Measurements from ENCODE around the gene TBCD.
A peak's percentile ranks its signal among the peaks of the same experiment; 100 is the strongest.

Gene TBCD

GRCh38 chr17:82915010-82915756, 163.3 kb downstream of the TBCD start:
- H3K9me2 ChIP-seq (replicated peaks; ENCODE audit: insufficient read depth, low read length), result no peaks in the 10 kb centered on the region
- no peak overlapping the region for H3K4me3 ChIP-seq (ENCODE audit: insufficient read depth, low read length, poor library complexity, severe bottlenecking)
- H3K9me3 ChIP-seq (ENCODE audit: insufficient read depth, low read length), result no peaks in the 10 kb centered on the region
- no peaks in the 10 kb centered on the region for H3K36me3 ChIP-seq (ENCODE audit: low read length)
- H3K79me2 ChIP-seq (ENCODE audit: insufficient read depth, low read length), result no peaks in the 10 kb centered on the region
- peak overlapping the region; percentile 33 for H3K27ac ChIP-seq (ENCODE audit: low read depth, low read length)
- H3K27me3 ChIP-seq (ENCODE audit: low read length), result no peaks in the 10 kb centered on the region
- H4K20me1 ChIP-seq (ENCODE audit: low read depth, low read length), result no peaks in the 10 kb centered on the region
- peak overlapping the region; percentile 23 for H3K4me2 ChIP-seq (ENCODE audit: low read depth, low read length, poor library complexity, severe bottlenecking)
- H3K9ac ChIP-seq (ENCODE audit: low read length), result no peak overlapping the region
- peak; percentile 26 for TF ChIP-seq CTCF (IDR thresholded peaks at IDR 0.05; ENCODE audit: insufficient read depth, low read length, poor library complexity, severe bottlenecking)
- TF ChIP-seq EZH2phosphoT487 (conservative IDR thresholded peaks at IDR 0.05; ENCODE audit: low read length), result no peak
- no peak overlapping the region for H2AFZ ChIP-seq (ENCODE audit: low read depth, low read length, severe bottlenecking)
- H3F3A ChIP-seq (ENCODE audit: insufficient read depth), result no peaks in the 10 kb centered on the region

DNA sequence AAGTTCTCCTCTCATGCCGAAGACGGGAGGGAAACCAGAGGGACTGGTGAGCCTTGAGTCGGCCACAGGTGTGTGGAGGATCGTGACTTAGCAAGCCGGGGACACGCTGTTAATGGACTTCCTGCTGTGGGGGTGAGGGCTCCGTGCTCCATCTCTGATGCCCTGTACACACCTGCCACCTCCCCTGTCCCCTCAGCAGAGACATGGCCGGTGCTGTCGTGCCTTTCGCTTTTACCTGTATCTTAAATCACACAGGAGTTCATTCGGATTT, 163.8 kb downstream of the TBCD start:
- no peak overlapping the region for H3K4me3 ChIP-seq (ENCODE audit: insufficient read depth, low read length, poor library complexity, severe bottlenecking)
- peak overlapping the region; percentile 23 for H3K4me2 ChIP-seq (ENCODE audit: low read depth, low read length, poor library complexity, severe bottlenecking)
- H3K9me2 ChIP-seq (replicated peaks; ENCODE audit: insufficient read depth, low read length), result no peaks in the 10 kb centered on the region
- no peaks in the 10 kb centered on the region for H3F3A ChIP-seq (ENCODE audit: insufficient read depth)
- peak overlapping the region; percentile 33 for H3K27ac ChIP-seq (ENCODE audit: low read depth, low read length)
- H3K27me3 ChIP-seq (ENCODE audit: low read length), result no peaks in the 10 kb centered on the region
- H3K9ac ChIP-seq (ENCODE audit: low read length), result no peak overlapping the region
- no peaks in the 10 kb centered on the region for H3K79me2 ChIP-seq (ENCODE audit: insufficient read depth, low read length)
- H3K9me3 ChIP-seq (ENCODE audit: insufficient read depth, low read length), result no peaks in the 10 kb centered on the region
- H3K36me3 ChIP-seq (ENCODE audit: low read length), result no peaks in the 10 kb centered on the region
- H2AFZ ChIP-seq (ENCODE audit: low read depth, low read length, severe bottlenecking), result no peak overlapping the region
- H4K20me1 ChIP-seq (ENCODE audit: low read depth, low read length), result no peaks in the 10 kb centered on the region
- TF ChIP-seq EZH2phosphoT487 (conservative IDR thresholded peaks at IDR 0.05; ENCODE audit: low read length), result no peak
- TF ChIP-seq CTCF (IDR thresholded peaks at IDR 0.05; ENCODE audit: insufficient read depth, low read length, poor library complexity, severe bottlenecking), result no peak

- H3K4me2 ChIP-seq (ENCODE audit: low read depth, low read length, poor library complexity, severe bottlenecking), result no peak overlapping the region
- no peak overlapping the region for H3K9ac ChIP-seq (ENCODE audit: low read length)
- H2AFZ ChIP-seq (ENCODE audit: low read depth, low read length, severe bottlenecking), result no peak overlapping the region
- H3K79me2 ChIP-seq (ENCODE audit: insufficient read depth, low read length), result no peaks in the 10 kb centered on the region
- H4K20me1 ChIP-seq (ENCODE audit: low read depth, low read length), result no peaks in the 10 kb centered on the region
- no peaks in the 10 kb centered on the region for H3K27me3 ChIP-seq (ENCODE audit: low read length)
- H3F3A ChIP-seq (ENCODE audit: insufficient read depth), result no peaks in the 10 kb centered on the region
- no peaks in the 10 kb centered on the region for H3K9me2 ChIP-seq (replicated peaks; ENCODE audit: insufficient read depth, low read length)
- H3K9me3 ChIP-seq (ENCODE audit: insufficient read depth, low read length), result no peaks in the 10 kb centered on the region
- no peak overlapping the region for H3K4me3 ChIP-seq (ENCODE audit: insufficient read depth, low read length, poor library complexity, severe bottlenecking)
- no peaks in the 10 kb centered on the region for H3K36me3 ChIP-seq (ENCODE audit: low read length)
- H3K27ac ChIP-seq (ENCODE audit: low read depth, low read length), result no peak overlapping the region
- TF ChIP-seq CTCF (IDR thresholded peaks at IDR 0.05; ENCODE audit: insufficient read depth, low read length, poor library complexity, severe bottlenecking) (no peak), EZH2phosphoT487 (conservative IDR thresholded peaks at IDR 0.05; ENCODE audit: low read length) (no peak)
Measured at GRCh38 chr17:82917699-82918345, 166.0 kb downstream of the TBCD start.
